ENCODE results near the gene TSHZ3.

The TSHZ3 gene

DNA sequence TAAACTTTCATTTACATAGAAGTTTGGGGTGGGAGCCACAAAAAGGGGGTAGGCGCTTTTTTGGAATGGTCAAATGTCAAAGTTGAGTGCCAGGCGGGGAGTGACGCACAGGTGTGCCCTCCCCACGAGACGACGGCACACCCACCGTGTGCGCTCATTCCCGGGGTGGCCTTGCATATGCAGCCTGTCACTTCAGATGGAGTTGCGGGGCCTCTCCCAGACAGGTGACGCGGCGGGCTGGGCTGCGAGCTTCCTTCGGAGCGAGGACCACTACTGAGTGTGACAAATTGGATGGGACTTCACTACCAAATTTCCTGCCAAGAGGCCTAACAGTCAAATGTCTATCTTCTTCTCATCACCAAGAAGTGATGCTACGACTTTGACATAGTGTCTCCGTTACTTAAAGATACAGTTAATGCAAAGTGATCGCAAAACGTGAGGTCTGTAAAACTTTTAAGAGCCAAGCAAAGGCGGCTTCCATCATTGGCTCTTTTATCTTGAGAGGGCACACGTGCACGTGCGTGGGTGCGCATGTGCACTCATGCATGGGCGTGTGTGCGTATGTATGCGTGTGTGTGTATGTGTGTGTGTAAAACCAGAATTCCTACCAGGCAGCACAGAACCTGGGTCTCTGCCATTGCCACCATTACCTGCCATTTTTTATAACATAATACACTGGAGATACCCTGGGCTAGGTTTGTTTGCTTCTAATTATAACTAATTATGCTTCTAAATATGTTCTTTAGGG is 43.1 kb downstream of the TSHZ3 start:
- TF ChIP-seq, protein P1, sequence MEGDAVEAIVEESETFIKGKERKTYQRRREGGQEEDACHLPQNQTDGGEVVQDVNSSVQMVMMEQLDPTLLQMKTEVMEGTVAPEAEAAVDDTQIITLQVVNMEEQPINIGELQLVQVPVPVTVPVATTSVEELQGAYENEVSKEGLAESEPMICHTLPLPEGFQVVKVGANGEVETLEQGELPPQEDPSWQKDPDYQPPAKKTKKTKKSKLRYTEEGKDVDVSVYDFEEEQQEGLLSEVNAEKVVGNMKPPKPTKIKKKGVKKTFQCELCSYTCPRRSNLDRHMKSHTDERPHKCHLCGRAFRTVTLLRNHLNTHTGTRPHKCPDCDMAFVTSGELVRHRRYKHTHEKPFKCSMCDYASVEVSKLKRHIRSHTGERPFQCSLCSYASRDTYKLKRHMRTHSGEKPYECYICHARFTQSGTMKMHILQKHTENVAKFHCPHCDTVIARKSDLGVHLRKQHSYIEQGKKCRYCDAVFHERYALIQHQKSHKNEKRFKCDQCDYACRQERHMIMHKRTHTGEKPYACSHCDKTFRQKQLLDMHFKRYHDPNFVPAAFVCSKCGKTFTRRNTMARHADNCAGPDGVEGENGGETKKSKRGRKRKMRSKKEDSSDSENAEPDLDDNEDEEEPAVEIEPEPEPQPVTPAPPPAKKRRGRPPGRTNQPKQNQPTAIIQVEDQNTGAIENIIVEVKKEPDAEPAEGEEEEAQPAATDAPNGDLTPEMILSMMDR (IDR thresholded peaks at IDR 0.05) = no peak
- Mint-ChIP-seq H3K27ac (no peak overlapping the region), H3K4me3 (no peak overlapping the region), H3K4me1 (peaks cover 13% of the 10 kb centered on the region), H3K36me3 (ENCODE audit: low read depth) (peaks cover 2% of the 10 kb centered on the region), H3K9me3 (no peaks in the 10 kb centered on the region), H3K27me3 (ENCODE audit: low read depth, poor library complexity) (peaks cover 4% of the 10 kb centered on the region)
- no peak for DNase-seq

DNA sequence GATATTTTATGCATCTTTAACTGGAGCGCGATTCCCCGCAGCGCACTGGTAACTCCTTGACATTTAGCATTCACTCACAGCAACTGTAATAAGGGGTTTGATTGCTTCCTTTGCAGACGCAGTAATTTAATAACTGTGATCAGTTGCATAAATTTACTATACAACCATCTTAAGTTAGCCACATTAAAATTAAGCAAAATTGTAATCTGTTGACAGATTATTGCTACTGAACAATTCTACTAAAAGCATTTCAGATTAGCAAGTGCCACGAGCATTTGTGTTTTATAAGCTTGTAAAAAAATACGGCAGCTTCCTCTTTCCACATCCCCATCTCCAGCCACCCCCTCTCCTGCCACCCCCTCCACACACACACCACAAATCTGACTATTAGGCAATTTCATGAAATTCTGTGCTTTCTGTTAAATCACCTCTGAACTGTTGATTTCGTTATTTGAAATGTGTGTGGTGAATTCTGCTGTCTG is 44.4 kb downstream of the TSHZ3 start:
- Mint-ChIP-seq H3K9me3 (no peaks in the 10 kb centered on the region), H3K4me1 (peaks cover 15% of the 10 kb centered on the region)

DNA sequence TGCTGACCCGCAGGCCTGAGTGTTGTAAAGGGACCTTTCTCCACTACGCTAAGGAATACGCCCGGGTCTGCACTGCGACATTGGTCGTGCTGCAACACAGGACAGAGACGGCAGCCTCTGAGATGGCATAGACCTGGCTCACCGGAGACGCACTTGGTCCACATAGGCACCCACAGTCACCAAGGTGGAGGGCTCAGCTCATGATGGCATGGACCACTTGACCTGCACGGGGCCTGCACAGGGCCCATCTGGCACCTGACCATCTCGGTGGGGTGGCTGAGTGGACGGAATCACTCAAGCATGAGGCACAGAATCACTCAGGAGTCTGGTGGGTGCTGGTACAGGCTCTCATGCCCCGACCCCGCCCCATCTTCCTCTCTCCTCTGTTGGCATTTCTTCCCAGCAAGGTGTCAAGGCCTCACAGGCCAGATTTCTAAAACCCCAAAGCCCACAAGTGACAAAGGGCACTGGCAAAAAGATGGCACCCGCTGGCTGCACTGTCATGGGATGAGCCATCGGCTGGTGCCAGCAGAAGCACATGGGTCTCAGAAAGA is 45.9 kb downstream of the TSHZ3 start:
- DNase-seq = no peak
- no peak overlapping the region for H3K27ac Mint-ChIP-seq
- TF ChIP-seq, protein P1 (IDR thresholded peaks at IDR 0.05) = no peak
- H3K4me1 Mint-ChIP-seq = peaks cover 18% of the 10 kb centered on the region
- H3K9me3 Mint-ChIP-seq = no peaks in the 10 kb centered on the region
- H3K4me3 Mint-ChIP-seq = no peak overlapping the region
- no peaks in the 10 kb centered on the region for H3K36me3 Mint-ChIP-seq (ENCODE audit: low read depth)
- H3K27me3 Mint-ChIP-seq (ENCODE audit: low read depth, poor library complexity) = peaks cover 4% of the 10 kb centered on the region

More for the DNA sequence above, 44.4 kb downstream of the TSHZ3 start:
- TF ChIP-seq, protein P1 (IDR thresholded peaks at IDR 0.05) = no peak
- H3K27ac Mint-ChIP-seq = no peak overlapping the region
- DNase-seq = no peak
- no peak overlapping the region for H3K4me3 Mint-ChIP-seq
- peaks cover 4% of the 10 kb centered on the region for H3K27me3 Mint-ChIP-seq (ENCODE audit: low read depth, poor library complexity)
- no peaks in the 10 kb centered on the region for H3K36me3 Mint-ChIP-seq (ENCODE audit: low read depth)

DNA sequence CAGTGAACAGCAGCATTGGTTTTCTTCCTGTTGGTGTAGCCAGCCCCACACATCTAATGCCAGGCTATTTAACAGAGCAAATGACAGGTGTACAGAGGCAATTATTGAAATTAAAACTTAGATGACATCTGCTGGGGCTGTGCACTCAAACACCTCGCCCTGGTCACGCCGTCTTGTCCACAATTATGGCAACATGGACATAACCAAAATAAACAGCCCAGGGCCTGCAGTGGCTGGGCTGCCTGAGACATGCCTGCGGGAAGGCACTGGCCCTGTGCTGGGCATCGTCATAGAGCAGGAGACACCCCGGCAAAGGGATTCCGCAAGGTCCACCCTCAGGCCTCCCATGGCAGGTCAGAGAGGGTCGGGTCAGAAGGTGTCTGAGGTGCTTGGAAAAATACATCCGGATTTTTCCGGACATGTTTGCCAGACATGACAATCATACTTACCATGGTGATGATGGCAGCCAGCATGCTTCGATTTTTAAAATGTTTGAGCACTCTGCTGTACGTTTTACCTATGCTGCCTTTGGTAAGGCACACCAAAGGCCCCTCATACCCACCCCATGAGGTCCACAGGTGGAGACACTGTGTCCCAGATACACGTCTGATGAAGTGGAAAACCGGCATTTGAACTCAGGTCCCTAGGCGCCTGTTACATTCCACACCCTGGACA is 47.8 kb downstream of the TSHZ3 start:
- Mint-ChIP-seq H3K27me3 (ENCODE audit: low read depth, poor library complexity) (peaks cover 2% of the 10 kb centered on the region), H3K4me3 (no peak overlapping the region), H3K36me3 (ENCODE audit: low read depth) (no peaks in the 10 kb centered on the region), H3K27ac (no peak overlapping the region), H3K4me1 (peaks cover 23% of the 10 kb centered on the region), H3K9me3 (no peaks in the 10 kb centered on the region)
- DNase-seq = no peak
- TF ChIP-seq, protein P1 (IDR thresholded peaks at IDR 0.05) = no peak

DNA sequence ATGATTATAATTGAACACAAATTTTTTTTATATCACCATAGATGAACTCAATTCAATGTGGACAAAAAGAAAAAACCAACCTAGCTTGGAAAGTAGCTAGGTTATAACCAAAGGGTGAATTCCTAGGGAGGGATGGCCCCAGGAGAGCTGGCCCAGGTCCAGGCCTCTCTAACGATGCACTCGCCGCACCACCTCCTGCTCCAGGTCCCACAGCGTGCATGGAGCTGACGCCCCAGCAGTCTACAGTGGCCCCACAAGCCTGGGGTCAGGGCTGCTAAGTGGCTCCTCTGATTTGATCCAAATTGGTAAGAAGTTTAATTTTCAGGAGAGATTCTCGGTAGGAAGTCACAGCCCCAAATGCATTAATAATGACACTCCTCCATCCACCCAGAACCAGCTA is 48.8 kb downstream of the TSHZ3 start:
- Mint-ChIP-seq H3K36me3 (ENCODE audit: low read depth) (no peaks in the 10 kb centered on the region), H3K4me3 (no peak overlapping the region), H3K27ac (no peak overlapping the region), H3K9me3 (no peaks in the 10 kb centered on the region), H3K27me3 (ENCODE audit: low read depth, poor library complexity) (no peaks in the 10 kb centered on the region), H3K4me1 (peaks cover 23% of the 10 kb centered on the region)
- no peak for DNase-seq
- TF ChIP-seq, protein P1 (IDR thresholded peaks at IDR 0.05) = no peak
